ACC112 (cell line): ENCODE data around the gene SEZ6L.

Experiments used
- H2AFZ ChIP-seq: fragments of 200-600 bp; sonication (generic); one replicate; pipeline ENCODE4 v1.6.0; 2017; ENCODE audit warnings: antibody characterized with exemption, low read length; ENCODE audit not compliant: unreplicated experiment
- H3K27ac ChIP-seq: fragments of 200-600 bp; sonication (generic); 2 replicates; pipeline ENCODE4 v1.5.1; 2014; ENCODE audit warnings: low read depth, mild to moderate bottlenecking, antibody characterized with exemption, low read length, moderate library complexity
- H3K27me3 ChIP-seq: fragments of 200-600 bp; sonication (generic); 2 replicates; pipeline ENCODE4 v1.6.1; 2014; ENCODE audit warnings: mild to moderate bottlenecking, antibody characterized with exemption, low read length, moderate library complexity, mixed read lengths; ENCODE audit not compliant: insufficient read depth
- H3K36me3 ChIP-seq: fragments of 200-600 bp; sonication (generic); 2 replicates; pipeline ENCODE4 v1.6.1; 2016; ENCODE audit warnings: mild to moderate bottlenecking, antibody characterized with exemption, low read length, moderate library complexity, mixed read lengths; ENCODE audit not compliant: insufficient read depth
- H3K4me1 ChIP-seq: fragments of 200-600 bp; sonication (generic); one replicate; pipeline ENCODE4 v1.6.1; 2016; ENCODE audit warnings: low read length, mixed read lengths; ENCODE audit not compliant: insufficient read depth, unreplicated experiment, control insufficient read depth
- H3K4me3 ChIP-seq: fragments of 200-600 bp; sonication (generic); 2 replicates; pipeline ENCODE4 v1.5.1; 2014; ENCODE audit warnings: mild to moderate bottlenecking, low read depth, low read length
- H3K79me2 ChIP-seq: fragments of 200-600 bp; sonication (generic); one replicate; pipeline ENCODE4 v1.6.0; 2016; ENCODE audit warnings: low read length; ENCODE audit not compliant: control insufficient read depth, unreplicated experiment, insufficient read depth

SEZ6L gene

GRCh38 chr22:26295563-26296126 is 126.4 kb downstream of the SEZ6L start:
- Histone ChIP-seq H3K79me2 (no peaks in the 10 kb centered on the region), H3K27me3 (no peaks in the 10 kb centered on the region), H2AFZ (no peak overlapping the region), H3K27ac (no peak overlapping the region), H3K36me3 (no peaks in the 10 kb centered on the region), H3K4me3 (no peak overlapping the region), H3K4me1 (no peaks in the 10 kb centered on the region)

DNA sequence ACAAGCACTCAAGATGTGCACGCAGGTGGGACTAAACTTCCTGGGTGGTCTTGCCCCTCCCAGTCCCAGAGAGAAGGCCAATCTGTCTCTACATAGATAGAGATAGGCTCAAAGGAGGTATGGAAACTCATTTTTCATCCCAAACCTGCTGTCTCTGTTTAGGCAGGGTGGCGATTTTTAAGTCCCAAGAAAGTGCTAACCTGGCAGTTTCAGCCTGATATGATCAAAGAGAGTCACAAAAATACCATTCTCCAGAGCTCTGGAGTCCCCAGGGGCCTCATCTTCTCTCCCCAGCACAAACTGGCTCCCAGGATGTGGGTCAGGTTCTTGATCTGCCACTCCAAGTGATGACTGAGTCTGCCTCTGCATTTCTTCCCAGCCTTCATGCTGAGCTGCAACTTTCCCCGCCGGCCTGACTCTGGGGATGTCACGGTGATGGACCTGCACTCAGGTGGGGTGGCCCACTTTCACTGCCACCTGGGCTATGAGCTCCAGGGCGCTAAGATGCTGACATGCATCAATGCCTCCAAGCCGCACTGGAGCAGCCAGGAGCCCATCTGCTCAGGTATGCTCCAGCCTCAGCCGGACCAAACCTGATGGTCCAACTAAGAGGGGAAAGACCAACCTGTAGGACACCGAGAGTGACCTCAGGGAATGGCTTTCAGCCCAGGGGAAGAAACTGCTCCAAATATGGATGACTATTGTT is 129.5 kb downstream of the SEZ6L start:
- no peaks in the 10 kb centered on the region for H3K36me3 ChIP-seq
- no peak overlapping the region for H3K4me3 ChIP-seq
- no peaks in the 10 kb centered on the region for H3K27me3 ChIP-seq
- H3K27ac ChIP-seq: no peak overlapping the region
- no peaks in the 10 kb centered on the region for H3K79me2 ChIP-seq
- no peaks in the 10 kb centered on the region for H3K4me1 ChIP-seq
- H2AFZ ChIP-seq: no peak overlapping the region

- Histone ChIP-seq H3K79me2 (no peaks in the 10 kb centered on the region), H3K27me3 (0 out of 2 replicates have a peak, but pooled peaks cover 3% of the 10 kb centered on the region)
These were observed 133.5 kb downstream of the SEZ6L start for GRCh38 chr22:26302726-26303125.

DNA sequence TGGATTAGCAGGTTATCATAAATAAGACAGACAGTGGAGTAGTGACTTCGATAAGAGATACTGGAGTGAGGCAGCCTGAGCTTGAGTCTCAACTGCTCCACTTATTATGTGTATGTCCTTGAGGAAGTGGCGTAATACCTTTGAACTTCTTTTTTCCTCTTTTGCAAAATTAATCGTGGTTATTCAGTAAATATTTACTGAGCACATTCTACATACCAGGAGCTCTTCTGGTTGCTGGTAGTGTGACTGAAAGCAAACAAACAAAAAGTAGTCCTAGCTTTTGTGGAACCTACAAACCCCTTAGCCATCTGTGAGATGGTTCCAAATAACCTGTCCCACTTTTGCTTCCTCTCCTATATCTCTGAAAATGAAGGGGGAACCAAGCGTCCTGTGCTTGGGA is 134.2 kb downstream of the SEZ6L start:
- Histone ChIP-seq H2AFZ (no peak overlapping the region), H3K27me3 (0 out of 2 replicates have a peak, but pooled peaks cover 3% of the 10 kb centered on the region), H3K4me3 (no peak overlapping the region), H3K27ac (no peak overlapping the region), H3K4me1 (no peaks in the 10 kb centered on the region), H3K36me3 (no peaks in the 10 kb centered on the region), H3K79me2 (no peaks in the 10 kb centered on the region)

More at GRCh38 chr22:26302726-26303125, 133.5 kb downstream of the SEZ6L start:
- no peak overlapping the region for H2AFZ ChIP-seq
- H3K4me3 ChIP-seq: no peak overlapping the region
- H3K4me1 ChIP-seq: no peaks in the 10 kb centered on the region
- no peaks in the 10 kb centered on the region for H3K36me3 ChIP-seq
- H3K27ac ChIP-seq: no peak overlapping the region

GRCh38 chr22:26304730-26305129 is 135.5 kb downstream of the SEZ6L start:
- no peaks in the 10 kb centered on the region for H3K36me3 ChIP-seq
- H3K4me1 ChIP-seq: no peaks in the 10 kb centered on the region
- H3K27ac ChIP-seq: no peak overlapping the region
- H3K4me3 ChIP-seq: no peak overlapping the region
- no peak overlapping the region for H2AFZ ChIP-seq
- 0 out of 2 replicates have a peak, but pooled peaks cover 3% of the 10 kb centered on the region for H3K27me3 ChIP-seq
- H3K79me2 ChIP-seq: no peaks in the 10 kb centered on the region

- no peak overlapping the region for H3K27ac ChIP-seq
- H3K36me3 ChIP-seq: no peaks in the 10 kb centered on the region
- no peaks in the 10 kb centered on the region for H3K79me2 ChIP-seq
- H3K4me1 ChIP-seq: no peaks in the 10 kb centered on the region
- 0 out of 2 replicates have a peak, but pooled peaks cover 3% of the 10 kb centered on the region for H3K27me3 ChIP-seq
- H3K4me3 ChIP-seq: no peak overlapping the region
- H2AFZ ChIP-seq: no peak overlapping the region
These were observed 139.2 kb downstream of the SEZ6L start for GRCh38 chr22:26308467-26308866.

DNA sequence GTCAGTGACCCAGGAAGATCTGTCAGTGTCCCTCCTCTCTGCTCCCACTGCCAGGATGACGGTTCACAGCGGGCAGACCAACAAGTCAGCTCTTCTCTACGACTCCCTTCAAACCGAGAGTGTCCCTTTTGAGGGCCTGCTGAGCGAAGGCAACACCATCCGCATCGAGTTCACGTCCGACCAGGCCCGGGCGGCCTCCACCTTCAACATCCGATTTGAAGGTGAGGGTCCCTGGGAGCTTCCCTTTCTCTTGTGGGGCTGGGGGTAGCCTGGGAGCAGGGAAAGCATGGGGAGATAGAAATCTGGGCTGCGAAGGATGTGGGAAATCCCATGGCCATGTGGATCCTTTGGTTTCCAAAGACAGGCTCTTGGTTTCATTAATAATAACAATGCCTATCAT is 141.4 kb downstream of the SEZ6L start:
- Histone ChIP-seq H3K79me2 (no peaks in the 10 kb centered on the region), H3K4me3 (no peak overlapping the region), H3K4me1 (no peaks in the 10 kb centered on the region), H2AFZ (no peak overlapping the region), H3K27me3 (0 out of 2 replicates have a peak, but pooled peaks cover 3% of the 10 kb centered on the region), H3K36me3 (no peaks in the 10 kb centered on the region), H3K27ac (no peak overlapping the region)

DNA sequence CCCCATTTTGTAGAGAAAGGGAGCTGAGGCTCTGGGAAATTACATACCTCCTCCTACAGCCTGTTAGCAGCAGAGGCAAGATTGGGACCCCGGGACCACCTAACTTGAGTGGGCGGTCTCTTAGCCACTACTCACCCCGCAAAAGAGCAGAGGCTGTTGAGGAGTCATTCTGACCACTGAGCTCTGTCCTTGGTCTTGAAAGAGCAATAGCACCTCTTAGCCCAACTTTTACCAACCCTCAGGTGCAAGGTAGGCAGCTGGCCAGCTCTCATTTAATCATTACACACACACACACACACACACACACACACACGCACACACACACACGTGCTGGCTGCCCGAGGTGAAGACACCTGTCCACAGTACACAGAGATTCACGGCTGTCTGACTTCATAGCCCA is 144.0 kb downstream of the SEZ6L start:
- H3K4me3 ChIP-seq: no peak overlapping the region
- H3K27ac ChIP-seq: no peak overlapping the region
- no peak overlapping the region for H2AFZ ChIP-seq
- no peaks in the 10 kb centered on the region for H3K27me3 ChIP-seq
- no peaks in the 10 kb centered on the region for H3K4me1 ChIP-seq
- H3K79me2 ChIP-seq: no peaks in the 10 kb centered on the region
- no peaks in the 10 kb centered on the region for H3K36me3 ChIP-seq

GRCh38 chr22:26314171-26314570 is 144.9 kb downstream of the SEZ6L start:
- Histone ChIP-seq H3K4me3 (no peak overlapping the region), H3K27me3 (no peaks in the 10 kb centered on the region), H3K79me2 (no peaks in the 10 kb centered on the region)

DNA sequence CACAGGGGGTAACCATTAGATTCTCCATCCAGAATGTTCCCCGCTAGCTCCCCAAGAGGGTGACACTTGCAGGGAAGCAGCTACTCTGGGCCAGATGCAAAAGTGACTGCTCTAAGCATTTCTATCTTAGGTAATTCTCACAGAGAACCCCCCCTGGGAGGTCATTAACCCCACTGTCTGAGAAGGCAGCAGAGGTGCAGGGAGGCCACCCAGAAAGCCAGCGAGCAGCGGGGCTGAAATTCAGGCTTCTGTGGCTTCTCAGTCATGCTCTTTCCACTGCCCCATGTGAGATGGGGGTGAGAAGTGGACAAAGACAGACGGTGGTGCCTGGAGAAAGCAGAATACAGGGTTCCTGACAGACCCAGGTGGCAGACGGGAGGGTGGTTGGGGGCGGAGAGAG is 145.4 kb downstream of the SEZ6L start:
- Histone ChIP-seq H3K36me3 (no peaks in the 10 kb centered on the region), H2AFZ (no peak overlapping the region), H3K4me3 (no peak overlapping the region), H3K79me2 (no peaks in the 10 kb centered on the region), H3K27ac (no peak overlapping the region), H3K4me1 (no peaks in the 10 kb centered on the region), H3K27me3 (no peaks in the 10 kb centered on the region)

More at GRCh38 chr22:26314171-26314570, 144.9 kb downstream of the SEZ6L start:
- Histone ChIP-seq H3K27ac (no peak overlapping the region), H3K4me1 (no peaks in the 10 kb centered on the region), H3K36me3 (no peaks in the 10 kb centered on the region), H2AFZ (no peak overlapping the region)

GRCh38 chr22:26316732-26317285 is 147.5 kb downstream of the SEZ6L start:
- H3K4me1 ChIP-seq: peaks cover under 1% of the 10 kb centered on the region
- no peak overlapping the region for H2AFZ ChIP-seq
- no peaks in the 10 kb centered on the region for H3K79me2 ChIP-seq
- no peaks in the 10 kb centered on the region for H3K36me3 ChIP-seq
- H3K27ac ChIP-seq: no peak overlapping the region
- H3K27me3 ChIP-seq: no peaks in the 10 kb centered on the region
- no peak overlapping the region for H3K4me3 ChIP-seq
